PC-3 (cell line): ENCODE results near the gene POU4F3. TPM values are rescaled to one million over a fixed set of nuclear protein-coding genes. Genes with fewer than 3 reads are reported as not detected.
A peak's percentile ranks its signal among the peaks of the same experiment; 100 is the strongest.

Source experiments
- ATAC-seq: fragments of 200-7000 bp; cut with Tn5 transposase; 2 replicates; pipeline ENCODE4 v1.9.1; 2020; ENCODE audit warnings: mild to moderate bottlenecking, moderate library complexity
- BruUV-seq: library from RNA; stranded (reverse); fragments of 400-500 nt; replicated peaks from 2 replicates; lab custom pipeline; 2021; lab: Mats Ljungman, UMichigan
- CTCF ChIA-PET: fragments of 300-600 bp; sonication (Branson Sonifier 250); formaldehyde crosslinking; loops from one replicate; lab custom pipeline; 2022; ENCODE audit warnings: antibody characterized with exemption; lab: Charles Lee
- POLR2A ChIA-PET: fragments of 300-600 bp; sonication (Branson Sonifier 250); formaldehyde crosslinking; loops from one replicate; lab custom pipeline; 2022; ENCODE audit warnings: antibody characterized with exemption; ENCODE audit not compliant: unreplicated experiment; lab: Charles Lee
- DNase-seq: peaks from one replicate; pipeline ENCODE4 v3.0.0-alpha.2; 2015
- H2AFZ ChIP-seq: fragments of 300-600 bp; sonication (generic); 2 replicates; pipeline ENCODE4 v1.6.0; 2016; ENCODE audit warnings: antibody characterized with exemption, low read length
- H3F3A ChIP-seq: fragments of 300-600 bp; sonication (generic); one replicate; pipeline ENCODE4 v1.6.0; 2017; ENCODE audit warnings: antibody characterized with exemption, low read length, control low read depth, mild to moderate bottlenecking; ENCODE audit not compliant: unreplicated experiment
- H3K27ac ChIP-seq: fragments of 300-600 bp; sonication (generic); 2 replicates; pipeline ENCODE4 v1.5.1; 2016; ENCODE audit warnings: mild to moderate bottlenecking, low read length
- H3K27me3 ChIP-seq: fragments of 300-600 bp; sonication (generic); 2 replicates; pipeline ENCODE4 v1.6.1; 2016; ENCODE audit warnings: low read length, mixed read lengths
- H3K36me3 ChIP-seq: fragments of 300-600 bp; sonication (generic); 2 replicates; pipeline ENCODE4 v1.6.1; 2016; ENCODE audit warnings: low read depth, mixed run types, low read length, mixed read lengths
- H3K4me1 ChIP-seq: fragments of 300-600 bp; sonication (generic); 2 replicates; pipeline ENCODE4 v1.5.1; 2016; ENCODE audit warnings: low read length; ENCODE audit not compliant: insufficient read depth
- H3K4me2 ChIP-seq: fragments of 300-600 bp; sonication (generic); 2 replicates; pipeline ENCODE4 v1.6.0; 2016; ENCODE audit warnings: low read length
- H3K4me3 ChIP-seq: fragments of 300-600 bp; sonication (generic); 2 replicates; pipeline ENCODE4 v1.5.1; 2016; ENCODE audit warnings: mild to moderate bottlenecking, low read length, mixed read lengths
- H3K79me2 ChIP-seq: fragments of 300-600 bp; sonication (generic); 2 replicates; pipeline ENCODE4 v1.6.1; 2017; ENCODE audit warnings: low read length, mixed read lengths
- H3K9ac ChIP-seq: fragments of 300-600 bp; sonication (generic); 2 replicates; pipeline ENCODE4 v1.6.0; 2016; ENCODE audit warnings: mild to moderate bottlenecking, low read length
- H3K9me2 ChIP-seq: fragments of 300-600 bp; sonication (generic); replicated peaks from 2 replicates; pipeline ENCODE4 v1.6.1; 2016; ENCODE audit warnings: mixed run types, low read length, mixed read lengths
- H3K9me3 ChIP-seq: fragments of 300-600 bp; sonication (generic); 2 replicates; pipeline ENCODE4 v1.6.1; 2016; ENCODE audit warnings: low read length, mixed read lengths
- H4K20me1 ChIP-seq: fragments of 300-600 bp; sonication (generic); 2 replicates; pipeline ENCODE4 v1.6.1; 2016; ENCODE audit warnings: low read length, mixed read lengths
- EZH2 ChIP-seq: fragments of 300-600 bp; sonication (generic); IDR thresholded peaks from one replicate; pipeline ENCODE4 v1.6.1; 2017; ENCODE audit warnings: antibody characterized with exemption, mild to moderate bottlenecking, low read length; ENCODE audit not compliant: unreplicated experiment
- EZH2phosphoT487 ChIP-seq: fragments of 300-600 bp; sonication (generic); IDR thresholded peaks from 2 replicates; pipeline ENCODE4 v1.6.1; 2018; ENCODE audit warnings: mild to moderate bottlenecking, antibody characterized with exemption, low read length, borderline replicate concordance
- intact Hi-C: fragments of 100-400 bp; cut with micrococcal nuclease; formaldehyde crosslinking; loops from 2 replicates; pipeline ENCODE4 v1.9.0; 2023
- total RNA-seq: library from RNA; depleted of rRNA; stranded (reverse); fragments of >200 nt; gene quantifications from 2 replicates; pipeline ENCODE4 v1.2.3, GENCODE V29; 2014
- TF ChIP-seq, protein P1 (sequence below): fragments of 300-600 bp; sonication (generic); conservative IDR thresholded peaks from 2 replicates; pipeline ENCODE4 v1.5.1; 2017; ENCODE audit warnings: antibody characterized with exemption, low read depth, mild to moderate bottlenecking, low read length

POU4F3 gene
- total RNA-seq, 1 experiment from 2014 or later = not detected

DNA sequence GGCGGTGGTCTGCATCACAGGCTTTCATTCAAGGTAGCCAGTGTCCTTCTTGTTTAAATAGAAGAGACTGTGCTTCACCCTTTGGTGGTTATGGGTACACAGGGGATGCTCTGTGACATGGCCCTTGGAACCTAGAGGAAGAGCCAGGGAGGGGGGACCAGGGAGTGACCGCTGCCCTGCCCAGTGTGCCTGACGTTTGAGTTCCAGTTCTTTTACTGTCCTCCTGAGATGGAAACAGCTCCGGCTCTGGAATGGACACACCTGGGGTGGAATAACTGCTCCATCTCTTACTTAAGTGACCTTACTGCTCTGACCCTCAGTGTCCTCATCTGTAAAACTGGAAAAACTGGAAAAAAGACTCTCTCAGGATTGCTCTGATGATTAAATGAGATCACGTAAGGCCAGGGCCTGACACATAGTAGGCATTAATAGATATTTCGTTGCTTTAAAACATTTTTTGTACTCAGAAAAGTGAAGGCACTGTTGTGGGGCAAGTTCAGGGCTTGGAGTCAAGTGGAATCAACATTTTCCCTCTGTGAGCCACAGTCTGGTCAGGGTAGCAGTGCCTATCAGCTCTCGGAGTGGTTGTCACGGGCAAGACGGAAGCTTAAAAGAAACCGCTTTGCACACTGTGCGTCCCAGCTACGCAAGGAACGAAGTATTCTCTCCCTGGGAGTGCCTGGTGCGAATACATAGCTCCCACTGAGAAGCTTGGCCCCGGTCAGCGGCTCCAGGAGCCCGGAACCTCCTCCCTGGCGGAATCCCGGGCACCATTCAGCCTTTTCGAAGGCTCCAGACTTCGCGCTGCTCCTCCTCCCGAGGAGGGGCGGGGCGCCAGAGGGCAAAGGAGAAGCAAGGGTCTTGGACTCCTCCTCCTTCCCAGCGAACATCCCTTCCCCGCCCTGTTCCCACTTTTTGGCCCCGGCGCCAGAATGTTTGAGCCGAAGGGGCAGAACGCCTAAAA lies 5.8 kb downstream of the POU4F3 start:
- Histone ChIP-seq H3K27me3 (peaks cover 39% of the 10 kb centered on the region), H3K9me3 (no peaks in the 10 kb centered on the region), H3K79me2 (no peaks in the 10 kb centered on the region), H3K27ac (no peak overlapping the region), H3K9ac (no peak overlapping the region), H3K4me2 (peak overlapping the region; percentile 32), H3K36me3 (no peaks in the 10 kb centered on the region), H4K20me1 (no peaks in the 10 kb centered on the region), H3K4me1 (peaks cover 5% of the 10 kb centered on the region; the same call in 1 of the 2 replicates), H2AFZ (peak overlapping the region; percentile 47), H3F3A (no peaks in the 10 kb centered on the region), H3K4me3 (peak overlapping the region; percentile 15; the same call in 1 of the 2 replicates), H3K9me2 (no peaks in the 10 kb centered on the region)
- POLR2A ChIA-PET = interaction anchor here (0.6 kb wide), 1 partner anchor 179 kb away, joined by 3 read pairs; no protein-coding TSS in a partner anchor
- CTCF ChIA-PET = no interaction called here
- DNase-seq (peak; percentile 15), ATAC-seq (peak; percentile 54)
- BruUV-seq = no TSS peak
- intact Hi-C loops = no loop called here
- TF ChIP-seq, protein P1, sequence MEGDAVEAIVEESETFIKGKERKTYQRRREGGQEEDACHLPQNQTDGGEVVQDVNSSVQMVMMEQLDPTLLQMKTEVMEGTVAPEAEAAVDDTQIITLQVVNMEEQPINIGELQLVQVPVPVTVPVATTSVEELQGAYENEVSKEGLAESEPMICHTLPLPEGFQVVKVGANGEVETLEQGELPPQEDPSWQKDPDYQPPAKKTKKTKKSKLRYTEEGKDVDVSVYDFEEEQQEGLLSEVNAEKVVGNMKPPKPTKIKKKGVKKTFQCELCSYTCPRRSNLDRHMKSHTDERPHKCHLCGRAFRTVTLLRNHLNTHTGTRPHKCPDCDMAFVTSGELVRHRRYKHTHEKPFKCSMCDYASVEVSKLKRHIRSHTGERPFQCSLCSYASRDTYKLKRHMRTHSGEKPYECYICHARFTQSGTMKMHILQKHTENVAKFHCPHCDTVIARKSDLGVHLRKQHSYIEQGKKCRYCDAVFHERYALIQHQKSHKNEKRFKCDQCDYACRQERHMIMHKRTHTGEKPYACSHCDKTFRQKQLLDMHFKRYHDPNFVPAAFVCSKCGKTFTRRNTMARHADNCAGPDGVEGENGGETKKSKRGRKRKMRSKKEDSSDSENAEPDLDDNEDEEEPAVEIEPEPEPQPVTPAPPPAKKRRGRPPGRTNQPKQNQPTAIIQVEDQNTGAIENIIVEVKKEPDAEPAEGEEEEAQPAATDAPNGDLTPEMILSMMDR = no peak
- TF ChIP-seq EZH2 (no peak), EZH2phosphoT487 (no peak)

- Histone ChIP-seq H3K79me2 (no peaks in the 10 kb centered on the region), H3K9me3 (no peaks in the 10 kb centered on the region), H3K4me3 (no peak overlapping the region), H2AFZ (no peak overlapping the region), H3K9ac (no peak overlapping the region), H4K20me1 (no peaks in the 10 kb centered on the region), H3K36me3 (no peaks in the 10 kb centered on the region), H3K27ac (no peak overlapping the region), H3K9me2 (no peaks in the 10 kb centered on the region), H3K4me1 (peaks cover 5% of the 10 kb centered on the region; the same call in 1 of the 2 replicates), H3F3A (no peaks in the 10 kb centered on the region), H3K27me3 (peaks cover 34% of the 10 kb centered on the region), H3K4me2 (no peak overlapping the region)
- no peak for DNase-seq
- POLR2A ChIA-PET = interaction anchor here (0.6 kb wide), 1 partner anchor 180 kb away, joined by 3 read pairs; no protein-coding TSS in a partner anchor
- intact Hi-C loops = no loop called here
- CTCF ChIA-PET = no interaction called here
- no peak for ATAC-seq
- TF ChIP-seq, protein P1 = no peak
- TF ChIP-seq EZH2phosphoT487 (no peak), EZH2 (no peak)
- BruUV-seq = no TSS peak
These were observed 6.6 kb downstream of the POU4F3 start for GRCh38 chr5:146345240-146345577.
